Naive B cell (primary cell): ENCODE results near the gene ALK. TPM values are rescaled to one million over a fixed set of nuclear protein-coding genes. Genes with fewer than 3 reads are reported as not detected.
A peak's percentile ranks its signal among the peaks of the same experiment; 100 is the strongest.

Experiments
- ATAC-seq, 2 donors: fragments of 150-1000 bp; cut with Tn5 transposase; 2 replicates each; pipeline ENCODE4 v1.10.0; 2021; ENCODE audit warnings: low read depth in 2 of 2, mild to moderate bottlenecking in 2 of 2, moderate library complexity in 2 of 2
- DNase-seq: peaks from one replicate; pipeline ENCODE4 v3.0.0; 2022
- H3K27ac Mint-ChIP-seq, 6 donors: one replicate each; pipeline ENCODE4 v1.8.0; 2020 to 2022; ENCODE audit warnings: mild to moderate bottlenecking in 6 of 6, mixed read lengths in 6 of 6, moderate library complexity in 5 of 6, inconsistent platforms in 2 of 6
- H3K27me3 Mint-ChIP-seq, 3 donors: one replicate each; pipeline ENCODE4 v1.8.0; 2021 to 2022; ENCODE audit warnings: mixed read lengths in 3 of 3, mild to moderate bottlenecking in 1 of 3
- H3K36me3 Mint-ChIP-seq, 2 donors: one replicate each; pipeline ENCODE4 v1.8.0; 2020 to 2022; ENCODE audit warnings: mixed read lengths in 2 of 2, inconsistent platforms in 1 of 2, mild to moderate bottlenecking in 1 of 2
- H3K4me1 Mint-ChIP-seq, 3 donors: one replicate each; pipeline ENCODE4 v1.8.0; 2020 to 2022; ENCODE audit warnings: mixed read lengths in 3 of 3, inconsistent platforms in 1 of 3, mild to moderate bottlenecking in 1 of 3, moderate library complexity in 1 of 3
- H3K4me3 Mint-ChIP-seq, 8 donors: one replicate each; pipeline ENCODE4 v1.8.0; 2020 to 2022; ENCODE audit warnings: mild to moderate bottlenecking in 8 of 8, mixed read lengths in 8 of 8, moderate library complexity in 8 of 8, inconsistent platforms in 2 of 8
- H3K9me3 Mint-ChIP-seq, 7 donors: one replicate each; pipeline ENCODE4 v1.8.0; 2020 to 2022; ENCODE audit warnings: mixed read lengths in 7 of 7, mild to moderate bottlenecking in 5 of 7, inconsistent platforms in 2 of 7, moderate library complexity in 1 of 7
- polyA plus RNA-seq, 6 donors: library from polyadenylated mRNA; unstranded; fragments of 300-500 nt; fragmentation: Illumina TruSeq; gene quantifications; one replicate each; pipeline ENCODE4 v1.2.3, GENCODE V29; 2021; ENCODE audit warnings: low read depth in 6 of 6

Gene ALK
- polyA plus RNA-seq, 6 donors from 2014 or later = not detected

DNA sequence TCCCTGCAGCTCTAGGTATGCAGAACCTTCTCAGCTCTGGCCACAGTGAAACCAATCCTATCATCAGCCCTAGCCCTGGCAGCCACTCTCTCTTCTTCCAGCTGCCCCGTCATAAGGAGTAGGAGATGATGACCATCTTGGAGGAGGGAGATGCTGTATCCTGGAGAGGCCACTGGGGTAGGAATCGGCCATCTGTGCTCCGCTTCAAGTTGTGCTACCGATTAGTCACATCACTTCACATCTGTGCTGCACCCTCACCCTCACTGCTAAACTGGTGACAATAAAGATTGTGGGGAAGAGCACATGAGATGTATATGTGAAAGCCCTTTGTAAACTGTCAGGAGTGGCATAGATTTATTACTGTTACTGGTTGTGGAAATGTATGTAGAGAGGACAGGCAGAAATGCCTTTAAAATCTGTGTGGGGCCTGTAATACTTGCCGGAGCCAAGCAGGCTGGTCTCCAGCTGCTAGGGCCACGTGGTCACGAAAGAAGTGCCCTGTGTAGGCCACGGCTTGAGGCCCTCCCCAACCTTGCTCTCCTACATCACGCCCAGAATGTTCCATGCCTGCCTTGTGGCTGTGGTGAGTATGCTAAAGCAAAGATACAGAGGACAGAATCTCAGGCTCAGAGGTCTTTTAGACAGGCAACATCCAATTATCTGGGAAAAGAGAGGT is 569.3 kb downstream of the ALK start:
- H3K4me1 Mint-ChIP-seq = no peaks in the 10 kb centered on the region
- peaks cover 4 to 15% (median 7%) of the 10 kb centered on the region in 3 donors for H3K27me3 Mint-ChIP-seq
- H3K9me3 Mint-ChIP-seq = no peaks in the 10 kb centered on the region
- H3K36me3 Mint-ChIP-seq = no peaks in the 10 kb centered on the region
- DNase-seq = no peak
- ATAC-seq = no peak
- H3K4me3 Mint-ChIP-seq = no peak overlapping the region
- no peak overlapping the region for H3K27ac Mint-ChIP-seq

DNA sequence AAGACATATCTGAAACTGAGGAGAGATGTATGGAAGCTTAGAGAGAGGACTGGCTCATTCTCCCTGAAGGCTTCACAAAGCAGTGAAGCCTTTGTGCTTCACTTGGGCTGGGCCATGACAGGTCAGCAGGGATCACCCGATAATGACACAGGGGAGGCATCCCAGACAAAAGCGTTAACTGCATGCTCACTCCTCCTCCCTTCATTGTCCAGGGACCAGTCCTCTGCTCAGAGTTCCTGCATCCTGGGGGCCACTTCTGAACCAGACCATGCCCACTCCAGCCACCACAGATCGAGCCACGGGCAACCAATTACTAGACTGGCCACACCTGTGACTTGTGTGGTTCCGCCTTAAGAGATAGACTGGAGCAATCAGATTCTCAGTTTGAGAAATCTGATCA is 570.1 kb downstream of the ALK start:
- Mint-ChIP-seq H3K27ac (no peak overlapping the region), H3K27me3 (peaks cover 4 to 15% (median 5%) of the 10 kb centered on the region in 3 donors), H3K4me3 (no peak overlapping the region), H3K36me3 (no peaks in the 10 kb centered on the region), H3K9me3 (no peaks in the 10 kb centered on the region), H3K4me1 (no peaks in the 10 kb centered on the region)
- ATAC-seq = no peak
- DNase-seq = no peak

DNA sequence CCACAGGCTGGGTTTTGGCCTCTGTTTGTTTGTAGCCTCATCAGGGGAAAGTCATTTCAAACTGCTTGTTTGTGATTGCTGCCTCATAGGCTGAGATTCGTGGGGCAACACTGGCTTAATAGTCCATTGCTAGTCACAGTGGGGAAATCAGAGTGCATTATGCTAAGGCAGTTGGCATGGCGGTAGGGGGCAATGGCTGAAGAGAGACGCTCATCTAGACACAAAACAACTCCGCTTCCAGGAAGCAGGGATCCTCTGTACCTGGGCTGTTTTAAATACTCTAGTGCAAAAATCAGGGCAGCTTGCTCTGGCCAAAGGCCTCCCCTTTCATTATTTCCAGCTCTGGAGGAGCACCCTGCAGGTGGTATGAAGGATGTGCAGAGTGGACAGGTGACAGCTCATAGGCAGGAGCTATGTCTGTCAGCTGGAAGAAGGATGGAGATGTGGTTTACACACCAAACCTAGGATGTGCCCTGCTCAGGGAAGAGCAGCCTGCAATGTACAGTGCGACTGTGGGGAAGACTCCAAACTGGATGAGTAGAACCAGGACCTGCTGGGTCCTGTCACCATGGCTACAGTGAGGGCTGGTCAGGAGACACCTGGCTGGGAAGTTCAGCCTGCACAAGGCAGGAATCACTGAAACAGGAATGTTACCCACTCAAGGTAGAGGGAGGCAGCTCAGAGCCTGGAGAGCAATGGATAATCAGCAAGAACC is 571.9 kb downstream of the ALK start:
- no peaks in the 10 kb centered on the region for H3K4me1 Mint-ChIP-seq
- no peak for DNase-seq
- no peak overlapping the region for H3K4me3 Mint-ChIP-seq
- no peaks in the 10 kb centered on the region for H3K9me3 Mint-ChIP-seq
- H3K36me3 Mint-ChIP-seq = no peaks in the 10 kb centered on the region
- H3K27me3 Mint-ChIP-seq = peaks cover 4 to 15% (median 5%) of the 10 kb centered on the region in 3 donors
- ATAC-seq = no peak
- H3K27ac Mint-ChIP-seq = peak overlapping the region in 1 of 6 donors; percentile 27

DNA sequence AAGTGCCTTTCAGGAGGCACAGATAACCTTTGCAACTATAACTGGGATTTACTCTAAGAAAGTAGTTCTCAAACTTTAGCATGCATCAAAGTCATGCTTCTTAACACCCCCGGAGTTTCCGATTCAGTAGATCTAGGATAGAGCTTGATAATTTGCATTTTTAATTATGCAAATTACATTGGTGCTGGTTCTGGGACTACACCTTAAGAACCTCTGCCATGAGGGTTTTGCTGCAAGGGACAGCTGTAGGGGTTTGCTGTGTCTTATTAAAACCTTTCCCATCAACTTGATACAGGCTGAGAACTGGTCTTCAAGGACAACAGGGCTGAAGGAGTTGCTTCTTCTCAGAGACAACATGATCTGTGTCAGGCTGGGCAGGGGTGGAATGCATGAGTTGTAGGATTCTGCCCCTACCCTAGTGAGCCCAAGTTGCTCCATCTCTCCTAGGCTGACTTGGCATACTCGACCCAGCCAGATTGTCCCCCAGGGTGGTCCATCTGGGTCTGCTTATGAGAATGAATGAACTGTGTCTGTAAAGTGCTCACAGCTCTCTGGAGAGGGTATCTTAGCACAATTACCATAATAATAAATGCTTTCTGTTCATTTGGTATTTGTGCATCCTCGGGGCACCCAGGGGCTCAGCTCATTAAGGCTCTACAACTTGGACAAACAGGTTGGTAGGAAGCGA is 573.5 kb downstream of the ALK start:
- H3K27me3 Mint-ChIP-seq = peaks cover 4 to 15% (median 5%) of the 10 kb centered on the region in 3 donors
- ATAC-seq (no peak), DNase-seq (no peak)
- no peak overlapping the region for H3K4me3 Mint-ChIP-seq
- H3K27ac Mint-ChIP-seq = no peak overlapping the region
- H3K4me1 Mint-ChIP-seq = no peaks in the 10 kb centered on the region
- no peaks in the 10 kb centered on the region for H3K9me3 Mint-ChIP-seq
- H3K36me3 Mint-ChIP-seq = no peaks in the 10 kb centered on the region

DNA sequence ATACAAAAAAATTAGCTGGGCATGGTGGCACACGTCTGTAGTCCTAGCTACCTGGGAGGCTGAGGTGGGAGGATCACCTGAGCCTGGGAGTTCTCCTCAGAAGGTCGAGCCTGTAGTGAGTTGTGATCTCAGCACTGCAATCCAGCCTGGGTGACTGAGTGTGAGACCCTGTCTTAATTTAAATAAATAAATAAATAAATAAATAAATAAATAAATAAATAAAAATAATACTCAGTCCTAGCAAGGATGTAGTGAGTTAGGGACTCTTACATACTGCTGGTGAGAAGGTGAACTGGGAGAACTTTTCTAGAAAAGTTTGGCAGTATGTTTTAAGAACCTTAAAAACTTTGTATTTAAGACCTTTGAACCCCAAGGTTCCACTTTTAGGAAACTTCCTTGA is 576.1 kb downstream of the ALK start:
- no peak for ATAC-seq
- H3K36me3 Mint-ChIP-seq = no peaks in the 10 kb centered on the region
- H3K4me1 Mint-ChIP-seq = no peaks in the 10 kb centered on the region
- H3K9me3 Mint-ChIP-seq = no peaks in the 10 kb centered on the region
- peaks cover 4 to 14% (median 5%) of the 10 kb centered on the region in 3 donors for H3K27me3 Mint-ChIP-seq
- H3K4me3 Mint-ChIP-seq = no peak overlapping the region
- no peak overlapping the region for H3K27ac Mint-ChIP-seq
- DNase-seq = no peak

DNA sequence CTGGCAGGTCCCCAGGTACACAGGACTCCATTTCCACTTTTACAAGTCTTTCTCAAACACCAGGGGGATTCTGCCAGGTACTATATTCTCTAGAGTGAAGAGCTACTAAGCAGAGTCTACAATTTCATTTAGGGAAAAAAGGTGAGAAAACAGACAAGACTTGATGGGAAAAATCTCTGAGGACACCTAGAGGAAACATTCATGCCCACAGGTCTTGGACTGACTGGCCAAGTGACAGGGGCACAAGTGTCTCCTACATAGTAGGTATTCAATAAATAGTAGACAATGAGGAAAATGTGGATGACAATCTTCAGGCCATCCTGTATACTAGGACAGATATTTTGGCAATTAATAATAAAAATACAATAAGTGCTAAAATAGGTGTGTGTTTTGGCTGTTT is 577.6 kb downstream of the ALK start:
- DNase-seq = no peak

DNA sequence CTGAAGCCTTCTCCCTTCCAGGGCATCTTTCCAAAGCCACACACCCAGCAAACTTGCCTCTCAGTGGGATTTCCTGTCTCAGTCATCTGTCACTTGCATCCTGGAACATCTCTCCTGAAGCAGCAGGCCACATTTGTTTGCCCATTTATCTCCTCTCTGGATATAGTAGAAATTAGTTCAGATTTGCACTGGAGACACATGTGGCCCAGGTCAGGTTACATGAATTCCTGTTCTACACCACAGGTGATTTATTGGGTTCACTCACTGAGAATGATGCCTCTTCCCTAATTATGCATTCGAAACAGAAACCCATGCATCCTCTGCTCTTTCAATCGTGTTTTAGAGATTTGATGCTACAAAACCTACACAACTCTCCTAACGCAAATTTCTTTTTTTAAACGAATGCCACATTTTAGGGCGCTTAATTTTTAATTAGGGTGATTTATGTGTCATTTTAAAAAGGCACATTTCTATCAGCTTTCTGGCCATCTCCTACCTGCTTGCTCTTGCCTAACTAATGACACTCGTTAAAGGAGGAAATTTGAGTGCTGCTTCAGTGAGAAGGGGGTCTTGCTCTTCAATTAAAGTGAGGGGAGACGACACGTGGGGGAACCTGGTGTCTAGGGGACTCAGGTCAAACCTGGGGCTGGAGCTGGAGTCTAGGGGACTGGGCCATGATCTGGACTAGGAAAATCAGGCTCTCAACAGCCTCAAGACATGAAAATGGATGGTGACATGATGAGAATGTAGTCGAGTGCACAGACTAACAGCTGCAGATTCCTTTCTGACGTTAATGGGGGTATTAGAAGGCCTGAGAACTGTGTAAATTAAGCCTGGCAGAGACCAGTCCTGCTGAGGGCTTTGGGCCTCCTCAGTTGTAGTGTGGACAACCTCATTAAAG is 584.8 kb downstream of the ALK start:
- Mint-ChIP-seq H3K9me3 (peaks cover 0 to 1% (median 0%) of the 10 kb centered on the region in 7 donors), H3K36me3 (no peaks in the 10 kb centered on the region), H3K27me3 (peaks cover 3 to 11% (median 11%) of the 10 kb centered on the region in 3 donors), H3K27ac (no peak overlapping the region), H3K4me1 (no peaks in the 10 kb centered on the region), H3K4me3 (no peak overlapping the region)
- ATAC-seq (no peak), DNase-seq (no peak)

More for the DNA sequence above, 577.6 kb downstream of the ALK start:
- H3K27ac Mint-ChIP-seq = no peak overlapping the region
- H3K9me3 Mint-ChIP-seq = no peaks in the 10 kb centered on the region
- H3K36me3 Mint-ChIP-seq = no peaks in the 10 kb centered on the region
- ATAC-seq = no peak
- peaks cover 4 to 10% (median 7%) of the 10 kb centered on the region in 3 donors for H3K27me3 Mint-ChIP-seq
- no peaks in the 10 kb centered on the region for H3K4me1 Mint-ChIP-seq
- H3K4me3 Mint-ChIP-seq = no peak overlapping the region

DNA sequence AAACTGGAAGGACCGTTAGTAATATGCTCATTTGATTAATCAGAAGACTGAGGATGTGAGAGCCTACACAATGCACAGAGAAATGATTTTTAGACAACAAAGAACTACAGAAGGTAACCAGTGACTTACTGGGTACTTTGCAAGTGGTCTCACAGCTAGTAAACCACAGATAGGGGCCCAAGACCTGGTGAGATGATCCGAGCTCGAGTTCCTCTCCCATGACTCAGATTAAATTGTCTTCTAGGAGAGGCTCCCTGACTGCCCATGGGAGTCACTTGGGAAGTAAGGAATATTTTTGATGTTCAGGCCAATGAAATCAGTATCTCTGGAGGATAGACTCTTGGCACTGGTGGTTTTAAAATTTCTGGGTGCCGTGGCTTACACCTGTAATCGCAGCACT is 586.0 kb downstream of the ALK start:
- Mint-ChIP-seq H3K27ac (no peak overlapping the region), H3K36me3 (no peaks in the 10 kb centered on the region), H3K4me1 (no peaks in the 10 kb centered on the region), H3K9me3 (peaks cover 0 to 1% (median 0%) of the 10 kb centered on the region in 7 donors), H3K4me3 (no peak overlapping the region), H3K27me3 (peaks cover 3 to 11% (median 11%) of the 10 kb centered on the region in 3 donors)
- ATAC-seq (no peak), DNase-seq (no peak)

DNA sequence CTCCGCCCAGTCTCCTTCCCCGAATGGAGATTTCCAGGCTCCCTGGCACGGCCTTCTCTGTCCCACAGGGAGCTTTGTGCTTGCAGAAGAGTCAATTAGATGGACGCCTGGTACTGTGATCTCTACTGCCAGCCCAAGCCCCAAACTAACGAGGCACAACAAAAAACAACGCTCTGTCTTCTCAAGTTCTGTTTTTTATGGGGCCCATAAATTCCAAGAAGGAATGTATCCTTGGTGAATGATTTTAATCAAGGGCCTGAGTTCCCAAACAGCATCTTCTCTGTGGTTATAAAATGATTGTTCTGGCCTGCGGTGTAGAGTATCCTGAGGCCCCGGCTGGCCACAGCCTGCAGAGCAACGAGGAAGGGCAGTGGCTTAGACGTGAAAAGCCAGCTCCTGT is 586.7 kb downstream of the ALK start:
- H3K27me3 Mint-ChIP-seq = peaks cover 3 to 11% (median 10%) of the 10 kb centered on the region in 3 donors
- no peak overlapping the region for H3K4me3 Mint-ChIP-seq
- DNase-seq (no peak), ATAC-seq (no peak)
- no peaks in the 10 kb centered on the region for H3K36me3 Mint-ChIP-seq
- H3K4me1 Mint-ChIP-seq = no peaks in the 10 kb centered on the region
- peaks cover 0 to 1% (median 0%) of the 10 kb centered on the region in 7 donors for H3K9me3 Mint-ChIP-seq
- no peak overlapping the region for H3K27ac Mint-ChIP-seq

DNA sequence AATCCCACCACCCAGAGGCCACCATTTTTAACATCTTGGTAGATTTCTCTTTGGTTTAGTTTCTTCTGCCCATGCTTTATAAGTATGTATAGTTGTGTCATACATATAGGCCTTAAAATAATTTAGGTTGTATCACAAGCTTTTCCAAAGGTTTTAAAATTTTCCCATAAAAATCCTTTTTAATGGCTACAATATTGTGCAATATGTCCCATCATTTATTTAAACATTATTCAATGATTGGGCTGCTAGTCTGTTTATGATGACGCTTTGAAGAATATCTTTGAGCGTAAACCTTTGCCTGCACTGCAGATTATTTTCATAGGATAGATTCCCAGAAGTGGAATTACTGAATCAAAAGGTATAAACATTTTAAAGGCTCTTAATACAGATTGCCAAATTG is 588.8 kb downstream of the ALK start:
- Mint-ChIP-seq H3K27ac (no peak overlapping the region), H3K4me1 (no peaks in the 10 kb centered on the region), H3K9me3 (peaks cover 0 to 1% (median 0%) of the 10 kb centered on the region in 7 donors), H3K4me3 (no peak overlapping the region), H3K27me3 (no peaks in the 10 kb centered on the region), H3K36me3 (no peaks in the 10 kb centered on the region)
- ATAC-seq (no peak), DNase-seq (no peak)

DNA sequence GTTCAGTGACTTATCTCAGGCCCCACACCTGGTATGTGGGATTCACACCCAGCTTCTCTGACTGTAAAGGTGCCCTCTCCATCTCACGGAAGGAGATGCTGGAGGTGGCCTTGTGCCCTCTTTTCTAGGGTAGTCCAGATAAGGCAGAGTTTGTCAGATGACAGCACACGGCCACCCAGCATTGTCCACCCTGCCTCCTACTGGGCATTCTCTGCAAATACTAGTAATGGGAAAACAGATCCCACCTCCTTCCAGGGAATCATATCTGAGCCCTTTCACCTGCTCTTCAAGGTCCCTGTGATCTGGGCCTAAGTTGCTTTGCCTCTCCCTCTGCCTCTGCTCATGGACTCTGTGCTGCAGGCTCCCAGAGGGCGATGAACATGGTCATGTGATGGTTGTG is 591.5 kb downstream of the ALK start:
- no peak for DNase-seq
- no peaks in the 10 kb centered on the region for H3K36me3 Mint-ChIP-seq
- peaks cover 0 to 1% (median under 1%) of the 10 kb centered on the region in 3 donors for H3K27me3 Mint-ChIP-seq
- peaks cover 0 to 1% (median 0%) of the 10 kb centered on the region in 7 donors for H3K9me3 Mint-ChIP-seq
- H3K4me3 Mint-ChIP-seq = no peak overlapping the region
- H3K4me1 Mint-ChIP-seq = no peaks in the 10 kb centered on the region
- ATAC-seq = no peak
- H3K27ac Mint-ChIP-seq = no peak overlapping the region

DNA sequence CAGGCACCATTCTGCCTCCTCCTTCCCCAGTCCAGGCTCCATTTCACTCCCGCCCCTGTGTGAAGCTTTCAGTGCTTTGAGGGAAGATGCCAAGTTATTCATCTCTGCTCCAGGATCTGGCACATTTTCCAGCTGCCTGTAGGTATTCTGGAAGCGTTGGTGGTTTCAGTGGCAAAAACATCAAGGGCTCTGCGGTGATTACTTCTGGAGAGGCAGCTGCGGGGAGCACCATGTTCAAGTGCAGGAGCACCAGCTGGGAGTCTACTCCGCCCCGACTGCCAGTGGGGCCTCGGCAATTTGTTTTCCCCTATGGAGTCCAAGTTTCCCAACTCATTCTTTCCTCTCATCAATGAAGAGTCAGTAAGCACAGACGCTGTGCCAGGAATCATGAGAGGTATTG is 594.5 kb downstream of the ALK start:
- Mint-ChIP-seq H3K36me3 (no peaks in the 10 kb centered on the region), H3K27me3 (peaks cover 6 to 9% (median 8%) of the 10 kb centered on the region in 3 donors), H3K4me3 (no peak overlapping the region), H3K4me1 (no peaks in the 10 kb centered on the region), H3K27ac (no peak overlapping the region), H3K9me3 (no peaks in the 10 kb centered on the region)
- ATAC-seq = no peak
- DNase-seq = no peak

DNA sequence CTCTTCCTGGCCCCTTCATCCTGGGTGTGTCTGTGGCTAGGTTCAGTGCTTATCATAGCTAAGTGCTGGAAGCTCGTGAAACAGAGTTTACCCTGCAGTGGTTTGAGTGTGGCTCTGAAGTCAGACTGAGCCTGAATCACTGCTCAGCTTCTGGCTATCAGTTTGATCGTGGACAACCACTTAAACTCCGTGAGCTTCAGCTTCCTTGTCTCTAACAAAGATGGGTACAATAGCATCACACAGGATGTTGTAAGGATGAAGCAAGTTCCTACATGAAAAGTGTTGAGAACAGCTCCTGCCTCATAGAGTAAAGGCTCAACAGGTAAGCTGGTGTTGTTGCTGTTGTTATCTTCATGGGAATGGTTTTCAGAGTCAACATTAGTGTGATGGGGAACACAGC is 595.8 kb downstream of the ALK start:
- ATAC-seq (no peak), DNase-seq (no peak)
- Mint-ChIP-seq H3K27ac (no peak overlapping the region), H3K4me3 (no peak overlapping the region), H3K36me3 (no peaks in the 10 kb centered on the region), H3K9me3 (peaks cover 0 to 6% (median 0%) of the 10 kb centered on the region in 7 donors), H3K27me3 (peaks cover 12 to 17% (median 14%) of the 10 kb centered on the region in 3 donors), H3K4me1 (no peaks in the 10 kb centered on the region)
